Measurements from ENCODE around the gene KLK14. TPM values are rescaled to one million over a fixed set of nuclear protein-coding genes. Genes with fewer than 3 reads are reported as not detected.

Gene KLK14
- total RNA-seq, 2 donors from 2014 or later, result 0.35 TPM; not detected in 1

DNA sequence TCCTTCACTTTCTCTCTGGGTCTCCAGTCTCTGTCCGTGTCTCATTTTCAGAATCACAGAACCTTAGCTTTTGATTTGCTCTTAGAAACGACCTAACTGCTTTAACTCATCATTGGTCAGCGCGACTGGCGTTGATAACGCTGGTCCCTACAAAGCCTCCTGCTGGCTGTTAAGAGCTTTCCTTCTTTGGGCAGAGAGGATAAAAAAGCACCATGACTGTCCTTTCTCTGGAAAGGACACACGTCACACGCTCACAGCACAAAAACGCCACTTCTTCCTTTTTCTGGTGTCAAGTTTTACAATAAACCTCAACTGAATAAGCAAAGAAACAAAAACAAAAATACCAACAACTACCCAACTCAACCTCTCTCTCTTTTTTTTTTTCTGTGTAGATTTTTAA is 46.2 kb downstream of the KLK14 start:
- Histone ChIP-seq H3K9me3 (no peaks in the 10 kb centered on the region), H3K36me3 (no peaks in the 10 kb centered on the region), H3K27me3 (no peaks in the 10 kb centered on the region), H3K4me3 (no peak overlapping the region), H3K4me1 (no peaks in the 10 kb centered on the region), H3K27ac (no peak overlapping the region)
- no peak for DNase-seq (ENCODE audit: low spot score)
- TF ChIP-seq, protein P1, sequence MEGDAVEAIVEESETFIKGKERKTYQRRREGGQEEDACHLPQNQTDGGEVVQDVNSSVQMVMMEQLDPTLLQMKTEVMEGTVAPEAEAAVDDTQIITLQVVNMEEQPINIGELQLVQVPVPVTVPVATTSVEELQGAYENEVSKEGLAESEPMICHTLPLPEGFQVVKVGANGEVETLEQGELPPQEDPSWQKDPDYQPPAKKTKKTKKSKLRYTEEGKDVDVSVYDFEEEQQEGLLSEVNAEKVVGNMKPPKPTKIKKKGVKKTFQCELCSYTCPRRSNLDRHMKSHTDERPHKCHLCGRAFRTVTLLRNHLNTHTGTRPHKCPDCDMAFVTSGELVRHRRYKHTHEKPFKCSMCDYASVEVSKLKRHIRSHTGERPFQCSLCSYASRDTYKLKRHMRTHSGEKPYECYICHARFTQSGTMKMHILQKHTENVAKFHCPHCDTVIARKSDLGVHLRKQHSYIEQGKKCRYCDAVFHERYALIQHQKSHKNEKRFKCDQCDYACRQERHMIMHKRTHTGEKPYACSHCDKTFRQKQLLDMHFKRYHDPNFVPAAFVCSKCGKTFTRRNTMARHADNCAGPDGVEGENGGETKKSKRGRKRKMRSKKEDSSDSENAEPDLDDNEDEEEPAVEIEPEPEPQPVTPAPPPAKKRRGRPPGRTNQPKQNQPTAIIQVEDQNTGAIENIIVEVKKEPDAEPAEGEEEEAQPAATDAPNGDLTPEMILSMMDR (IDR thresholded peaks at IDR 0.05), result no peak

DNA sequence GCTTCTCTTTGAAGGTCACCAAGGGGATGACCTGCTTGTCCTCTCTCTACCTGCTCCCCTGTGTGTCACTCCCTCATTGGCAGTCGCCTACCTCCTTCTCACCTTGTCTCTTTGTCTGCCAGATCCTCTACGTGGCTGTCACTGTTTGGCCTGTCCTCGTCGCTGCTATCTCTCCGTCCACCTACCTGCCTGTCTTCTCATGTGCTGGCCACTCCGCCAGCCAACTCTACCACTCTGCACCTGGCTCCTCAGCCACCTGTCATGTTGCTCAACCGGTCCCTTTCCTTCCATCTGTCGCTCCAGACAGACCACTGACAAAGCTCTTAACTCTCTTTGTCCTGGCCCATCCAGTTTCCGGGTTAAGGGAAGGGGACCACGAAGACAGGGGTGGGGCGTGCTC is 48.0 kb downstream of the KLK14 start, which contains the start of gene KLK12:
KLK12 (minus strand) TSS at position 299 of the 400 bp plus-strand sequence. CDS start 381 bp downstream, outside the sequence.
- H3K4me1 ChIP-seq, result no peaks in the 10 kb centered on the region
- H3K27me3 ChIP-seq, result no peaks in the 10 kb centered on the region
- H3K9me3 ChIP-seq, result no peaks in the 10 kb centered on the region
- no peak for DNase-seq (ENCODE audit: low spot score)
- TF ChIP-seq, protein P1 (IDR thresholded peaks at IDR 0.05), result no peak
- no peak within 1 kb of the TSS for H3K27ac ChIP-seq
- H3K4me3 ChIP-seq, result no peak within 1 kb of the TSS
- no peaks in the 10 kb centered on the region for H3K36me3 ChIP-seq

DNA sequence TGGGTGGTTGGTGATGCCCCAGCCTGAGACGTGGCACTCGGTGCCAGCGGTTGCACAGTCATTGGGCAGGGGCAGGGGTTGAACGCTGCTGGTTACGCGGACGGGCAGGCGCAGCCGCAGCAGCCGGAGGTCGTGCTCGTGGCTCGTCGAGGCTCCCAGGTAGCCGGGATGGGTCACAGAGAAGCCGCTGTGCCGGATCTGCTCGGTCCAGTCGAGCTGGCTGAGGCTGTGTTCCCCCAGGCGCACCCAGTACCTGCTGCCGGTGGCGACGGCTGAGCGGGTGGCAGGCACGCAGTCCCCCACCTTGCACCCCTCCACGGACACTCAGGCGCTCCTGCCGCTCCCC is 50.8 kb downstream of the KLK14 start:
- no peaks in the 10 kb centered on the region for H3K9me3 ChIP-seq
- TF ChIP-seq, protein P1 (IDR thresholded peaks at IDR 0.05), result no peak
- no peaks in the 10 kb centered on the region for H3K36me3 ChIP-seq
- no peak overlapping the region for H3K4me3 ChIP-seq
- DNase-seq (ENCODE audit: low spot score), result no peak
- no peaks in the 10 kb centered on the region for H3K27me3 ChIP-seq
- H3K27ac ChIP-seq, result no peak overlapping the region
- H3K4me1 ChIP-seq, result no peaks in the 10 kb centered on the region

DNA sequence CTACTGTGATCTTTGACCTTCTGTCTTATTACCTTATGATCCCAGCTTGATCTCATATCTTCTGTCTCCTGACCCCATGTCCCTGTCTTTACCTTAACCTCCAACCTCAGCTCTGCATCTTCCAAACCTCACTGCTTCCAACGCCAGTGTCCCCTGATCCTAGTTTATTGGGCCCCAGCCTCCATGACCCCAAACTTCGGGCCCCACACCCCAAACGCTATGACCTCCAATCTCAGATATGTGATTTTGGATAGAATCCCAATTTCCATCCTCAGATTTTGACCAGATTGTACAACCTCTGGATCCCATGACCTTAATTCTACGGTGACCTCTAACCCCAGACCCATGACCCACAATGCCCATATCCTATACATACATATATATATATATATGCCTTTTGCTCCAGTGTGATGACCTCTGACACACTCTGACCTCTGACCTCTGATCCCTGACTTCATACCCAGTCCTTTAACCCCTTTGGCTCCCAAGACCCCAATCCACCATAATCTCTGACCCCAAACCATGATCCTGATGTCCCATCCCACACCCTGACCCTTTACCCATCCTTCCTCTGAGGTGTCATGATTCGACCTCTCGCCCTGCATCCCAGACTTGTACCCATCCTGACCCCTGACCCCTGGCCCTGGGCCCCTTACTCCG is 51.3 kb downstream of the KLK14 start:
- DNase-seq (ENCODE audit: low spot score), result no peak
- H3K9me3 ChIP-seq, result no peaks in the 10 kb centered on the region
- no peaks in the 10 kb centered on the region for H3K4me1 ChIP-seq
- H3K27me3 ChIP-seq, result no peaks in the 10 kb centered on the region
- H3K36me3 ChIP-seq, result no peaks in the 10 kb centered on the region
- H3K4me3 ChIP-seq, result no peak overlapping the region
- H3K27ac ChIP-seq, result no peak overlapping the region
- TF ChIP-seq, protein P1 (IDR thresholded peaks at IDR 0.05), result no peak

DNA sequence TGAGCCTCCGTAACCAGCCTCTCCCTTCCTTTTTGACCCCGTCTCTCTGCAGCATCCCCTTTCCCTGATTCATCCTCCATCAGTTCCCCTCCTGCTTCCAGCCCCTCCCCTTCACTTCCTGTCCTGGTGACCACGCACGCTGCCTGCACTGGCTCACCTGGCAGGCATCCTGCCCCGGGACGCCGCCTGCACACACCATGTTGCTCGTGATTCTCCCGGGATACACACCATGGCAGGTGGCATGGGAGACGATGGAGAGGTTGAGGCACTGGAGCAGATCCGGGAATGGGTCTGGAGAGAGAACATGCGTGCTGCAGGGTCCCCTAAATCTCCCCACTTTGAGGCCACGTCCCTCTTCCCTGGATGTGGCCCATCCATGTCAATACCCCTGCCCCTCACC is 52.1 kb downstream of the KLK14 start:
- TF ChIP-seq, protein P1 (IDR thresholded peaks at IDR 0.05), result no peak
- H3K27me3 ChIP-seq, result no peaks in the 10 kb centered on the region

DNA sequence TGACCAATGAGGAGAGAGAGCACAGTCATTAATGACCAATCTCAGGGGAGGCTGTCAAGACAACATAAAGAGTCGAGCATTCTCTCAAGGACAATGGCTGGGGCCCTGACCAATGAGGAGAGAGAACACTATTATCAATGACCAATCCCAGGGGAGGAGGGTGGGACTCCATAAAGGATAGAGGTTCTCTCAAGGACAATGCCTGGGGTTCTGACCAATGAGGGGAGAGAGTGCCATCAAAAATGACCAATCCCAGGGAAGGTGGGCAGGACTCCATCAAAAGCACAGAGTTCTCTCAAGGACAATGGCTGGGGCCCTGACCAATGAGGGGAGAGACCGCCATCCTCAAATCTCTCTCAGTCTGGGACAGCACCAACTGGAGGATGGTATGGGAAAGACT is 53.0 kb downstream of the KLK14 start:
- Histone ChIP-seq H3K36me3 (no peaks in the 10 kb centered on the region), H3K4me3 (no peak overlapping the region), H3K4me1 (no peaks in the 10 kb centered on the region), H3K27ac (no peak overlapping the region), H3K9me3 (no peaks in the 10 kb centered on the region), H3K27me3 (no peaks in the 10 kb centered on the region)
- no peak for DNase-seq (ENCODE audit: low spot score)
- TF ChIP-seq, protein P1 (IDR thresholded peaks at IDR 0.05), result no peak

More for the DNA sequence above, 52.1 kb downstream of the KLK14 start:
- Histone ChIP-seq H3K36me3 (no peaks in the 10 kb centered on the region), H3K4me1 (no peaks in the 10 kb centered on the region), H3K27ac (no peak overlapping the region), H3K9me3 (no peaks in the 10 kb centered on the region), H3K4me3 (no peak overlapping the region)
- no peak for DNase-seq (ENCODE audit: low spot score)
